Measurements from ENCODE around the gene LEUTX. TPM values are rescaled to one million over a fixed set of nuclear protein-coding genes. Genes with fewer than 3 reads are reported as not detected.

LEUTX gene
- total and polyA plus RNA-seq, 4 experiments from 2014 or later, result not detected

DNA sequence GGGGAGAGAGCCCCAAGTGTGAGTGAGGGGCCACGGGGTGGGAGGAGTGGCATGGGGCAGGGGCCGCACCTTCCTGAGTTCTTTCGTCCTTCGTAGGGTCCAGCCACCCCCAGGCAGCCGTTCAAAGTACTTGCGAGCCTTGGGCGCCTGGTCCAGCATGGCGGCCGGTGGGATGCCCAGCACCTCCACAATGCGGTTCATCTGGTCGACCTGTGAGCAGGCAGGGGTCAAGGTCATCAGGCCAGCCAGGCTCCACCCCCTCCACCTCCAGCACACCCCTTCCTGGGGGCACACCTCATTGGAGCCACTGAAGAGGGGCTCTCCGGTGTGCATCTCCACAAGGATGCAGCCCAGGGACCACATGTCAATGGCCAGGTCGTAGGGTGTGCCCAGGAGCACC is 48.6 kb downstream of the LEUTX start:
- peaks cover 13 to 31% (median 21%) of the 10 kb centered on the region in 4 donors for H3K4me1 Mint-ChIP-seq
- H3K9me3 Mint-ChIP-seq, result peaks cover 0 to 2% (median 0%) of the 10 kb centered on the region in 8 donors
- no peak overlapping the region for H3K27ac Mint-ChIP-seq
- no peak overlapping the region for H3K4me3 Mint-ChIP-seq
- Histone ChIP-seq H3K9me3 (ENCODE audit: control insufficient read depth in 1 of 2, low read length in 2 of 2) (no peaks in the 10 kb centered on the region), H3K4me1 (ENCODE audit: insufficient read depth, low read length) (peaks cover 37% of the 10 kb centered on the region), H3K36me3 (ENCODE audit: insufficient read depth, low read length) (peaks cover 24% of the 10 kb centered on the region), H3K27me3 (ENCODE audit: insufficient read depth, low read length) (no peaks in the 10 kb centered on the region), H3K27ac (ENCODE audit: low read depth, low read length) (no peak overlapping the region), H3K4me3 (ENCODE audit: low read length in 2 of 2) (no peak overlapping the region)
- intact Hi-C loops (cut with micrococcal nuclease), result no loop called here
- no peak for DNase-seq
- POLR2A ChIA-PET (ENCODE audit: partially characterized antibody), result no interaction called here
- H3K27me3 Mint-ChIP-seq, result no peaks in the 10 kb centered on the region
- peaks cover 34 to 49% of the 10 kb centered on the region in 2 donors for H3K36me3 Mint-ChIP-seq
- CTCF ChIA-PET (ENCODE audit: partially characterized antibody), result interaction anchor here (2.3 kb wide), 1 partner anchor 18 kb away, joined by 13 read pairs; the partner anchor contains the start of gene FBL

DNA sequence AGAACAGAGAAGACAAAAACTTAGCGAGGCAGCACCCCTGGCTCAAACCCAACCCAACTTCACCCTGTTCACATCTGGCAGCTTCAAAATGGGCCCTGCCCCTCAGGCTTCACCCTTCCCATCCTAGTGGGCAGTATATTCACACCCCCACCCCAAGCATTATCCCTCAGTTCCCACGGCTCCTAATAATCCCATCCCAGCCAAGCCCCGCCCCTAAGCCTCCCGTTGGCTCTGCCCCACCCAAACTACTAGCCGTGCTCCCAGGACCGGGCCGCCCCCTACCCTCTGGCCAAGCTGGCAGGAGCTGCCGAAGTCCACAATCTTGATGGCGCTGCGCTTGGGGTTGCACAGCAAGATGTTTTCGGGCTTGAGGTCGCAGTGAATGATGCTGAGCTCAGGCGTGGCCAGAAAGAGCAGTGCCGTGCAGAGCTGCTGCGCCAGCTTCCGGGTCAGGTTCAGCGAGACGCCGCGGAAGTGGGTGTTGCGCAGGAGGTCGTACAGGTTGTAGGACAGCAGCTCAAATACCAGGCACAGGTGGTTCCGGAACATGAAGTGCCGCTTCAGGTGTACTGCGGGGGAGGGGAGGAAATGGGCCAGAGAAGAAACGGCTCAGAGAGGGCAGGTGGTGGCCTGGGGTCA is 49.5 kb downstream of the LEUTX start:
- intact Hi-C loops (cut with micrococcal nuclease), result no loop called here
- H3K27me3 ChIP-seq (ENCODE audit: insufficient read depth, low read length), result no peaks in the 10 kb centered on the region
- peak overlapping the region; percentile 43 to 87 (median 77) for H3K27ac Mint-ChIP-seq
- H3K9me3 Mint-ChIP-seq, result peaks cover 0 to 2% (median 0%) of the 10 kb centered on the region in 8 donors
- H3K36me3 ChIP-seq (ENCODE audit: insufficient read depth, low read length), result peaks cover 24% of the 10 kb centered on the region
- H3K4me1 ChIP-seq (ENCODE audit: insufficient read depth, low read length), result peaks cover 46% of the 10 kb centered on the region
- no peak overlapping the region for H3K27ac ChIP-seq (ENCODE audit: low read depth, low read length)
- H3K9me3 ChIP-seq (ENCODE audit: control insufficient read depth in 1 of 2, low read length in 2 of 2), result no peaks in the 10 kb centered on the region
- no peaks in the 10 kb centered on the region for H3K27me3 Mint-ChIP-seq
- peaks cover 20 to 39% (median 29%) of the 10 kb centered on the region in 4 donors for H3K4me1 Mint-ChIP-seq
- no peak overlapping the region for H3K4me3 ChIP-seq (ENCODE audit: low read length in 2 of 2)
- DNase-seq, result peak in 1 of 5 donors; percentile 11
- peaks cover 34 to 54% of the 10 kb centered on the region in 2 donors for H3K36me3 Mint-ChIP-seq
- ChIA-PET POLR2A (ENCODE audit: partially characterized antibody) (no interaction called here), CTCF (ENCODE audit: partially characterized antibody) (interaction anchor here (0.7 to 2.3 kb wide), 2 partner anchors 17 to 111 kb away, joined by 3 to 13 read pairs; partner anchors contain the start of gene FBL)
- H3K4me3 Mint-ChIP-seq, result peak overlapping the region; percentile 22 to 65 (median 42)

DNA sequence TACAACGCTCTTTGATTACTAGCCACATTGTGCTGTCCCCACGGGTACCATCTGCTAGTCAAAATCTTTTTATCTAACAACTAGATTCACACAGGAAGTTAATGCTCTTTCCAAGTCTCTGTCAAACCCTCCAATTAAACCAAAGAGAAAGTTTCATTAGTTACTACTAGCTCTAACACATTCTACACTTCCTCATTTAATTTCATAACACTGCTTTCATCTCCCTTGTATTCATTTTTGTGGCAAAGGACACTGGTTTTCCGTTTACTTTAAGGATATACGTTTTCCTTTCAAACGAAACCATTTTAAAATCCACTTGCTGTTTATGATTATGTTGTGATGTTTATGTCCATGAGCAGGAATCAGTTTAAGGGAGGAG is 50.0 kb downstream of the LEUTX start:
- CTCF ChIA-PET (ENCODE audit: partially characterized antibody), result interaction anchor here (0.7 to 2.3 kb wide), 3 partner anchors 16 to 111 kb away, joined by 3 to 13 read pairs (median 6); partner anchors contain the start of gene FBL
- H3K4me3 ChIP-seq (ENCODE audit: low read length in 2 of 2), result no peak overlapping the region
- POLR2A ChIA-PET (ENCODE audit: partially characterized antibody), result no interaction called here
- peaks cover 0 to 2% (median 0%) of the 10 kb centered on the region in 8 donors for H3K9me3 Mint-ChIP-seq
- H3K27me3 ChIP-seq (ENCODE audit: insufficient read depth, low read length), result no peaks in the 10 kb centered on the region
- peak overlapping the region; percentile 43 to 87 (median 77) for H3K27ac Mint-ChIP-seq
- H3K36me3 Mint-ChIP-seq, result peaks cover 34 to 56% of the 10 kb centered on the region in 2 donors
- DNase-seq, result no peak
- H3K4me1 ChIP-seq (ENCODE audit: insufficient read depth, low read length), result peaks cover 43% of the 10 kb centered on the region
- H3K27ac ChIP-seq (ENCODE audit: low read depth, low read length), result no peak overlapping the region
- H3K4me1 Mint-ChIP-seq, result peaks cover 20 to 39% (median 29%) of the 10 kb centered on the region in 4 donors
- H3K27me3 Mint-ChIP-seq, result no peaks in the 10 kb centered on the region
- peaks cover 24% of the 10 kb centered on the region for H3K36me3 ChIP-seq (ENCODE audit: insufficient read depth, low read length)
- peak overlapping the region in 6 of 8 donors; percentile 32 to 65 (median 46) for H3K4me3 Mint-ChIP-seq
- intact Hi-C loops (cut with micrococcal nuclease), result no loop called here
- no peaks in the 10 kb centered on the region for H3K9me3 ChIP-seq (ENCODE audit: control insufficient read depth in 1 of 2, low read length in 2 of 2)

DNA sequence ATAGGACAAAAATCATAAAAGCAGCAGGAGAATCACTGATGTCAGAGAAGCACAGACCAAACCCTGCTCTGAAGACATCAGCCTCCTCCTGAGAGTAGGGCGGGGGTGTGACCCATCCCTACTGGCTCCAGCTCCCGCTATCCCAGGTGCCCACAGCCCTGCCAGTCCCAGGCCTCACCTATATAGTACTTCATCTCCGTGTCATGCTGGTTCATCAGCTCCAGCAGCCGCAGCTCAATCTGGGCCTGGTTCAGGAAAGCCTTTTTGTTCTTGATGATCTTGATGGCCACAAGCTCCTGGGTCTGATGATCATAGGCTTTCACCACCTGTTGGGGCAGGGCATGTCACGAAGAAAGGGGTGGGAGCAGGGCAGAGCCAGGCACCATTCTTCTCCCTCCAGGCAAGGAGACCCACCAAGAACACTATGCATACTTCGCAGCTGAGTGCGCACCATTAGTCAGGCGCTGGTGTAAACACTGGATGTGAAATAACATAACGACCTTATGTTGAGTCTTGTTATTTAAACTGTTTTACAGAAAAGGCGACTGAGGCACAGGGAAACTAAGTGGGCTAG is 51.1 kb downstream of the LEUTX start:
- Histone ChIP-seq H3K9me3 (ENCODE audit: control insufficient read depth in 1 of 2, low read length in 2 of 2) (no peaks in the 10 kb centered on the region), H3K4me3 (ENCODE audit: low read length in 2 of 2) (no peak overlapping the region), H3K27ac (ENCODE audit: low read depth, low read length) (peak overlapping the region; percentile 10), H3K4me1 (ENCODE audit: insufficient read depth, low read length) (peaks cover 43% of the 10 kb centered on the region), H3K36me3 (ENCODE audit: insufficient read depth, low read length) (peaks cover 24% of the 10 kb centered on the region), H3K27me3 (ENCODE audit: insufficient read depth, low read length) (no peaks in the 10 kb centered on the region)
- H3K27me3 Mint-ChIP-seq, result no peaks in the 10 kb centered on the region
- H3K4me1 Mint-ChIP-seq, result peaks cover 26 to 47% (median 34%) of the 10 kb centered on the region in 4 donors
- ChIA-PET CTCF (ENCODE audit: partially characterized antibody) (interaction anchor here (1.4 kb wide), 1 partner anchor 15 kb away, joined by 6 read pairs; no protein-coding TSS in a partner anchor), POLR2A (ENCODE audit: partially characterized antibody) (no interaction called here)
- DNase-seq, result no peak
- H3K4me3 Mint-ChIP-seq, result peak overlapping the region in 1 of 8 donors; percentile 6
- peaks cover 38 to 61% of the 10 kb centered on the region in 2 donors for H3K36me3 Mint-ChIP-seq
- H3K27ac Mint-ChIP-seq, result peak overlapping the region in 4 of 7 donors; percentile 22 to 78 (median 36)
- intact Hi-C loops (cut with micrococcal nuclease), result loop anchor here (5.0 kb wide), 1 partner anchor 382 kb away; the partner anchor contains the start of gene SUPT5H
- peaks cover 0 to 2% (median 0%) of the 10 kb centered on the region in 8 donors for H3K9me3 Mint-ChIP-seq

DNA sequence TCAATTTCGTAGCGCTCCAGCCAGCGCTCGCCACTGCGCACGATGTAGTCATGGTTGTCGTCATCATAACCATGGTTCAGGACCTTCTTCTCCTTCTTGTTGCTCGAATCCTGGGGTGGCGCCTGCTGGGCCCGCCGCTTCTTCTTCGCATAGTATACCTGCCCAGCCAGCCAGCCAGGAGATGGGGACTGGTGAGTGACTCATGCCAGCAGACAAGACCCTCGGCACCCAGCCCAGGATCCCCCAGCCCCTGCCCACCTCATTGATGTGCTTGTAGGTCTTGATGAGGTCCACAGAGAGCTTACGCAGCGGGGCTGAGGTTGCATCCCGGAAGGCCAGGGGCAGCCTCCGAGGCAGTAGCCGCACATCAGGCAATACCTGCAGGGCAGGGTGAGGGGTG is 51.8 kb downstream of the LEUTX start:
- H3K36me3 Mint-ChIP-seq, result peaks cover 38 to 59% of the 10 kb centered on the region in 2 donors
- no peak overlapping the region for H3K4me3 ChIP-seq (ENCODE audit: low read length in 2 of 2)
- peak overlapping the region in 1 of 8 donors; percentile 6 for H3K4me3 Mint-ChIP-seq
- no peak overlapping the region for H3K27ac ChIP-seq (ENCODE audit: low read depth, low read length)
- ChIA-PET CTCF (ENCODE audit: partially characterized antibody) (interaction anchor here (1.4 kb wide), 1 partner anchor 14 kb away, joined by 6 read pairs; no protein-coding TSS in a partner anchor), POLR2A (ENCODE audit: partially characterized antibody) (no interaction called here)
- intact Hi-C loops (cut with micrococcal nuclease), result loop anchor here (5.0 kb wide), 1 partner anchor 383 kb away; the partner anchor contains the start of gene SUPT5H
- H3K36me3 ChIP-seq (ENCODE audit: insufficient read depth, low read length), result peaks cover 24% of the 10 kb centered on the region
- no peaks in the 10 kb centered on the region for H3K27me3 Mint-ChIP-seq
- H3K9me3 ChIP-seq (ENCODE audit: control insufficient read depth in 1 of 2, low read length in 2 of 2), result no peaks in the 10 kb centered on the region
- peaks cover 39% of the 10 kb centered on the region for H3K4me1 ChIP-seq (ENCODE audit: insufficient read depth, low read length)
- H3K27ac Mint-ChIP-seq, result peak overlapping the region in 3 of 7 donors; percentile 22 to 71 (median 37)
- no peak for DNase-seq
- peaks cover 25 to 49% (median 34%) of the 10 kb centered on the region in 4 donors for H3K4me1 Mint-ChIP-seq
- peaks cover 0 to 2% (median 0%) of the 10 kb centered on the region in 8 donors for H3K9me3 Mint-ChIP-seq
- H3K27me3 ChIP-seq (ENCODE audit: insufficient read depth, low read length), result no peaks in the 10 kb centered on the region

DNA sequence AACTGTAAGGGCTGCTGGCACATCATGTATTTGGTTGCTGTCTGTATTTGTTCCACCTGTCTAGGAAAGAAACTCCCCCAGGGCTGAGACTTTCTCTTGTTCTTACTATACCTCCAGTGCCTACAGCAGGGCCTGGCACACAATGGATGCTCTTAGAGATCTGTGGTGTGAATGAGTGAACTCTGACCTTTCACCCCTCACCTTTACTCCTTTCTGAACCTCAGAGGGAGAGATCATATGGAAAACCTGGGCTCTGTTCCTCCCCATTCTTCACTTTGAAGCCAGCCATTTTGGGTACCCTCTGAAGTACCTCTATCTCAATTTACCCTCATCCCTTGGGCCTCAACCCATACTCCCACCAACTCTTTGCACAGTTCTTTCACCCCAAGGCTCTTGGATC is 52.2 kb downstream of the LEUTX start:
- no peak for DNase-seq
- Mint-ChIP-seq H3K36me3 (peaks cover 38 to 58% of the 10 kb centered on the region in 2 donors), H3K9me3 (peaks cover 0 to 2% (median 0%) of the 10 kb centered on the region in 8 donors), H3K4me3 (peak overlapping the region in 2 of 8 donors; percentile 23 to 39), H3K27me3 (no peaks in the 10 kb centered on the region), H3K4me1 (peaks cover 25 to 49% (median 34%) of the 10 kb centered on the region in 4 donors), H3K27ac (peak overlapping the region in 6 of 7 donors; percentile 36 to 85 (median 56))
- Histone ChIP-seq H3K9me3 (ENCODE audit: control insufficient read depth in 1 of 2, low read length in 2 of 2) (no peaks in the 10 kb centered on the region), H3K4me3 (ENCODE audit: low read length in 2 of 2) (no peak overlapping the region), H3K27ac (ENCODE audit: low read depth, low read length) (no peak overlapping the region), H3K4me1 (ENCODE audit: insufficient read depth, low read length) (peaks cover 39% of the 10 kb centered on the region), H3K36me3 (ENCODE audit: insufficient read depth, low read length) (peaks cover 24% of the 10 kb centered on the region), H3K27me3 (ENCODE audit: insufficient read depth, low read length) (no peaks in the 10 kb centered on the region)
- intact Hi-C loops (cut with micrococcal nuclease), result loop anchor here (5.0 kb wide), 1 partner anchor 384 kb away; the partner anchor contains the start of gene SUPT5H
- ChIA-PET CTCF (ENCODE audit: partially characterized antibody) (no interaction called here), POLR2A (ENCODE audit: partially characterized antibody) (no interaction called here)

DNA sequence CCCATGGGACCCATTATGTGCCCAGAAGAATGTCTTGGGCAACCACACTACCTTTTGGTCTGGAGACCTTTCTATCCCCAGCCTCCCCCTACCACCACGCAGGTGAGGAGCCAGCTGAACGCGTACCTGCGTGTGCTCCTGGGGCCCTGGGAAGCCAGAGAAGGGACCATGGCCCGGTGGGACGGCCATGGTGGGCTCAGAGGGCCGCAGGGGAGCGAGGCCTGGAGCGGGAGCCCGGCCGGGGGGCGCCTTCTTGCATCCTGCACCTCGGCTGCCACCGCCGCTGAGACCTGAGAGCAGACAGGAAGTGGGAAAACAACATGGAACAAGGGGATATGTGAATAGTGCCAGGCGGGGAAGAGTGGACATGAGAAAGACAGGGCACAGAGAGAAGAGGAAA is 53.0 kb downstream of the LEUTX start:
- Mint-ChIP-seq H3K27ac (peak overlapping the region in 6 of 7 donors; percentile 60 to 96 (median 92)), H3K36me3 (peaks cover 42 to 60% of the 10 kb centered on the region in 2 donors), H3K27me3 (no peaks in the 10 kb centered on the region), H3K4me3 (peak overlapping the region in 6 of 8 donors; percentile 76 to 90 (median 85)), H3K4me1 (peaks cover 25 to 49% (median 34%) of the 10 kb centered on the region in 4 donors), H3K9me3 (peaks cover 0 to 2% (median 0%) of the 10 kb centered on the region in 8 donors)
- peaks cover 32% of the 10 kb centered on the region for H3K36me3 ChIP-seq (ENCODE audit: insufficient read depth, low read length)
- no peaks in the 10 kb centered on the region for H3K27me3 ChIP-seq (ENCODE audit: insufficient read depth, low read length)
- no peak overlapping the region for H3K4me3 ChIP-seq (ENCODE audit: low read length in 2 of 2)
- intact Hi-C loops (cut with micrococcal nuclease), result loop anchor here (5.0 kb wide), 1 partner anchor 384 kb away; the partner anchor contains the start of gene SUPT5H
- H3K4me1 ChIP-seq (ENCODE audit: insufficient read depth, low read length), result peaks cover 39% of the 10 kb centered on the region
- peak overlapping the region; percentile 91 for H3K27ac ChIP-seq (ENCODE audit: low read depth, low read length)
- ChIA-PET CTCF (ENCODE audit: partially characterized antibody) (no interaction called here), POLR2A (ENCODE audit: partially characterized antibody) (no interaction called here)
- no peaks in the 10 kb centered on the region for H3K9me3 ChIP-seq (ENCODE audit: control insufficient read depth in 1 of 2, low read length in 2 of 2)
- DNase-seq, result no peak
